Measurements from ENCODE around the gene ZP1.
"Not testable (repeated sequence)": the region's sequence is repeated elsewhere in the genome, so short reads cannot be mapped to it uniquely, and the experiment has no call there.

Gene ZP1
- total RNA-seq = 0.17 to 0.36 reads per million in 2 donors

- DNase-seq = no peak
These were observed at the start of gene ZP1 for GRCh38 chr11:60866911-60867870. Gene ZP1, plus strand, starts transcription at chr11:60867542. Its CDS starts 20 bp downstream, at chr11:60867562.

- no peak for DNase-seq
These were observed 49.3 kb upstream of the ZP1 start for GRCh38 chr11:60818057-60818456.

GRCh38 chr11:60821827-60822599, 45.3 kb upstream of the ZP1 start:
- no peak for DNase-seq

GRCh38 chr11:60823745-60824306, 43.5 kb upstream of the ZP1 start:
- not testable (repeated sequence) for DNase-seq

- DNase-seq = no peak
These were observed 42.2 kb upstream of the ZP1 start for GRCh38 chr11:60825118-60825517.

GRCh38 chr11:60825790-60826189, 41.6 kb upstream of the ZP1 start:
- DNase-seq = no peak

GRCh38 chr11:60830478-60831142, 36.7 kb upstream of the ZP1 start:
- no peak for DNase-seq

GRCh38 chr11:60831143-60831500, 36.2 kb upstream of the ZP1 start:
- peak; percentile 21 for DNase-seq

GRCh38 chr11:60831501-60832079, 35.8 kb upstream of the ZP1 start:
- no peak for DNase-seq

- no peak for DNase-seq
These were observed 32.4 kb upstream of the ZP1 start for GRCh38 chr11:60834742-60835533.

- no peak for DNase-seq
These were observed 31.9 kb upstream of the ZP1 start for GRCh38 chr11:60835534-60835846.

- DNase-seq = no peak
These were observed 30.4 kb upstream of the ZP1 start for GRCh38 chr11:60836866-60837515.

GRCh38 chr11:60838132-60838531, 29.2 kb upstream of the ZP1 start:
- DNase-seq = no peak

- no peak for DNase-seq
These were observed 26.6 kb upstream of the ZP1 start for GRCh38 chr11:60840470-60841430.

GRCh38 chr11:60841797-60842667, 25.3 kb upstream of the ZP1 start, which contains the start of gene CCDC86:
Gene CCDC86, plus strand, starts transcription at chr11:60842113. Its CDS starts 12 bp downstream, at chr11:60842125.
- DNase-seq = peak; percentile 96

GRCh38 chr11:60842668-60843600, 24.4 kb upstream of the ZP1 start:
- DNase-seq = no peak

- DNase-seq = no peak
These were observed 23.1 kb upstream of the ZP1 start for GRCh38 chr11:60844045-60844869.

All from activated gamma-delta T cell (primary cell).